ENCODE measurements around the gene TNXB.
"Not testable (repeated sequence)": the region's sequence is repeated elsewhere in the genome, so short reads cannot be mapped to it uniquely, and the experiment has no call there.

The TNXB gene

GRCh38 chr6:32084780-32085179 is 24.4 kb downstream of the TNXB start:
- no peak for DNase-seq

GRCh38 chr6:32083812-32084768 is 25.0 kb downstream of the TNXB start:
- DNase-seq, result no peak

- DNase-seq, result no peak
These were observed 26.2 kb downstream of the TNXB start for GRCh38 chr6:32082935-32083334.

GRCh38 chr6:32082478-32082877 is 26.7 kb downstream of the TNXB start:
- DNase-seq, result no peak

- DNase-seq, result no peak
These were observed 27.8 kb downstream of the TNXB start for GRCh38 chr6:32081168-32081990.

- DNase-seq, result no peak
These were observed 29.4 kb downstream of the TNXB start for GRCh38 chr6:32079566-32080290.

- no peak for DNase-seq
These were observed 32.8 kb downstream of the TNXB start for GRCh38 chr6:32076321-32076809.

- no peak for DNase-seq
These were observed 33.4 kb downstream of the TNXB start for GRCh38 chr6:32075781-32076180.

GRCh38 chr6:32074996-32075532 is 34.1 kb downstream of the TNXB start:
- no peak for DNase-seq

GRCh38 chr6:32073613-32074012 is 35.5 kb downstream of the TNXB start:
- DNase-seq, result no peak

GRCh38 chr6:32073101-32073500 is 36.0 kb downstream of the TNXB start:
- DNase-seq, result peak; percentile 6

- DNase-seq, result no peak
These were observed 38.2 kb downstream of the TNXB start for GRCh38 chr6:32070814-32071543.

- DNase-seq, result no peak
These were observed 39.1 kb downstream of the TNXB start for GRCh38 chr6:32069878-32070515.

- DNase-seq, result no peak
These were observed 39.7 kb downstream of the TNXB start for GRCh38 chr6:32069460-32069859.

- DNase-seq, result no peak
These were observed 40.3 kb downstream of the TNXB start for GRCh38 chr6:32068867-32069266.

GRCh38 chr6:32068315-32068714 is 40.8 kb downstream of the TNXB start:
- not testable (repeated sequence) for DNase-seq

GRCh38 chr6:32067521-32067920 is 41.6 kb downstream of the TNXB start:
- not testable (repeated sequence) for DNase-seq

- no peak for DNase-seq
These were observed 44.4 kb downstream of the TNXB start for GRCh38 chr6:32064706-32065105.

GRCh38 chr6:32060966-32061655 is 48.0 kb downstream of the TNXB start:
- no peak for DNase-seq

GRCh38 chr6:32058511-32058963 is 50.6 kb downstream of the TNXB start:
- DNase-seq, result no peak

GRCh38 chr6:32057966-32058365 is 51.2 kb downstream of the TNXB start:
- no peak for DNase-seq
